GM12878 (cell line): ENCODE data around the gene CPLX1.

Experiments used
- ASH2L ChIP-seq: fragments of 300-600, 200-600 bp; sonication (generic); IDR thresholded peaks from 2 replicates; pipeline ENCODE4 v1.6.1; 2017; ENCODE audit warnings: low read depth, mild to moderate bottlenecking, borderline replicate concordance
- CBFB ChIP-seq: IDR thresholded peaks from 2 replicates; pipeline ENCODE4 v1.6.1; 2016; ENCODE audit warnings: antibody characterized with exemption, low read depth
- CBX3 ChIP-seq: fragments of 200-600 bp; sonication (generic); IDR thresholded peaks from 2 replicates; pipeline ENCODE4 v1.6.1; 2016; ENCODE audit warnings: low read depth, borderline replicate concordance
- CREB1 ChIP-seq: IDR thresholded peaks from 2 replicates; pipeline ENCODE4 v1.6.1; 2012; ENCODE audit warnings: low read depth, mild to moderate bottlenecking, inconsistent platforms
- CTCF ChIP-seq, 3 experiments: IDR thresholded peaks in 2 of 3; conservative IDR thresholded peaks in 1 of 3; 2 replicates each; pipeline ENCODE4 v1.5.1; 2011; ENCODE audit warnings: low read depth in 3 of 3, low read length in 3 of 3, mild to moderate bottlenecking in 3 of 3, control low read depth in 2 of 3, moderate library complexity in 2 of 3, inconsistent platforms in 1 of 3, mixed read lengths in 1 of 3; ENCODE audit not compliant: control insufficient read depth in 2 of 3, insufficient read depth in 1 of 3; ENCODE audit errors: extremely low read depth in 1 of 3
- EP300 ChIP-seq, 2 experiments: fragments of 150-350 bp in 1 of 2; IDR thresholded peaks; 2 replicates each; pipeline ENCODE4 v1.6.1; 2011 to 2012; ENCODE audit warnings: low read depth in 2 of 2, low read length in 2 of 2, borderline replicate concordance in 1 of 2, improper control_type of control experiment in 1 of 2, inconsistent platforms in 1 of 2; ENCODE audit not compliant: control insufficient read depth in 1 of 2
- HSF1 ChIP-seq: fragments of 150-350 bp; IDR thresholded peaks from 2 replicates; pipeline ENCODE4 v1.6.1; 2014; ENCODE audit warnings: mild to moderate bottlenecking, low read depth, low read length
- MAX ChIP-seq: IDR thresholded peaks from 2 replicates; pipeline ENCODE4 v1.6.1; 2012; ENCODE audit warnings: low read depth, low read length, improper control_type of control experiment
- MYC ChIP-seq: IDR thresholded peaks from 2 replicates; pipeline ENCODE4 v1.6.1; 2011; ENCODE audit warnings: mild to moderate bottlenecking, low read length, moderate library complexity, inconsistent platforms; ENCODE audit not compliant: insufficient read depth, insufficient replicate concordance, insufficient read length, severe bottlenecking
- POLR2AphosphoS5 ChIP-seq: IDR thresholded peaks from 2 replicates; pipeline ENCODE4 v1.6.1; 2011; ENCODE audit warnings: mild to moderate bottlenecking, low read length, inconsistent platforms
- RAD21 ChIP-seq: IDR thresholded peaks from 2 replicates; pipeline ENCODE4 v1.6.1; 2011; ENCODE audit warnings: mild to moderate bottlenecking, low read depth, low read length, moderate library complexity; ENCODE audit not compliant: insufficient read depth
- ZNF384 ChIP-seq: IDR thresholded peaks from 2 replicates; pipeline ENCODE4 v1.6.1; 2012; ENCODE audit warnings: low read depth, mild to moderate bottlenecking, low read length, improper control_type of control experiment, borderline replicate concordance

GRCh38 chr4:844752-845232 lies 18.9 kb upstream of the CPLX1 start:
- no peak for TF ChIP-seq CTCF (IDR thresholded peaks at IDR 0.05 in 2 of 3, conservative IDR thresholded peaks at IDR 0.05 in 1 of 3; ENCODE audit: control insufficient read depth in 2 of 3, extremely low read depth in 1 of 3, insufficient read depth in 1 of 3, low read depth in 3 of 3, low read length in 3 of 3)
- TF ChIP-seq MAX = no peak
- no peak for TF ChIP-seq CBFB
- no peak for TF ChIP-seq RAD21
- TF ChIP-seq ASH2L = no peak
- TF ChIP-seq ZNF384 = no peak
- no peak for TF ChIP-seq MYC
- no peak for TF ChIP-seq HSF1
- TF ChIP-seq CBX3 = no peak
- TF ChIP-seq CREB1 = no peak
- TF ChIP-seq EP300 (IDR thresholded peaks at IDR 0.05; ENCODE audit: borderline replicate concordance in 1 of 2, control insufficient read depth in 1 of 2, low read depth in 2 of 2, low read length in 2 of 2) = no peak
- no peak for TF ChIP-seq POLR2AphosphoS5
